HCT116 (cell line): ENCODE data around the gene ATP7B. TPM values are rescaled to one million over a fixed set of nuclear protein-coding genes. Genes with fewer than 3 reads are reported as not detected.

Experiments
- ATAC-seq: fragments of 200-7000 bp; cut with Tn5 transposase; 2 replicates; pipeline ENCODE4 v1.9.1; 2020; ENCODE audit warnings: mild to moderate bottlenecking, moderate library complexity
- BruUV-seq: library from RNA; stranded (reverse); fragments of 400-500 nt; replicated peaks from 2 replicates; lab custom pipeline; 2021; lab: Mats Ljungman, UMichigan
- CTCF ChIA-PET: fragments of 300-600 bp; sonication (Branson Sonifier 250); formaldehyde crosslinking; loops from one replicate; lab custom pipeline; 2021; ENCODE audit warnings: antibody characterized with exemption; lab: Charles Lee
- POLR2A ChIA-PET: fragments of 300-600, 350-600 bp; sonication (Branson Sonifier 250); formaldehyde crosslinking; loops from one replicate; lab custom pipeline; 2021; ENCODE audit warnings: antibody characterized with exemption; lab: Charles Lee
- RAD21 ChIA-PET, 2 experiments: fragments of 300-600 bp; sonication (Branson Sonifier 250); formaldehyde crosslinking; loops; one replicate each; lab custom pipeline; 2023; ENCODE audit warnings: low total read pairs in 2 of 2; ENCODE audit not compliant: uncharacterized antibody in 2 of 2, unreplicated experiment in 2 of 2, low non-redundant PET in 1 of 2; lab: Charles Lee
- DNase-seq: peaks from one replicate; pipeline ENCODE4 v3.0.0-alpha.2; 2010; ENCODE audit warnings: low read depth, low spot score
- H2AFZ ChIP-seq: fragments of 200-600 bp; shearing (Covaris generic), sonication (generic); 2 replicates; pipeline ENCODE4 v1.6.1; 2017; ENCODE audit warnings: low read depth, mixed run types, mixed read lengths, antibody characterized with exemption, low read length; ENCODE audit not compliant: poor library complexity, severe bottlenecking
- H3K27ac ChIP-seq: 2 replicates; pipeline ENCODE4 v1.5.1; 2012; ENCODE audit warnings: low read depth, low read length
- H3K27me3 ChIP-seq: fragments of 200-600 bp; sonication (generic); 2 replicates; pipeline ENCODE4 v1.6.1; 2016; ENCODE audit warnings: mixed run types, low read length, mixed read lengths; ENCODE audit not compliant: insufficient read depth
- H3K36me3 ChIP-seq, 2 experiments: fragments of 200-500 bp in 1 of 2; fragments of 200-600 bp in 1 of 2; sonication (Bioruptor generic) in 1 of 2; sonication (generic) in 1 of 2; 2 replicates each; pipeline versions ENCODE4 v1.5.1 to v1.6.1; 2014 to 2016; ENCODE audit warnings: low read length in 2 of 2, inconsistent platforms in 1 of 2, mixed read lengths in 1 of 2, mixed run types in 1 of 2; ENCODE audit not compliant: insufficient read depth in 2 of 2, control insufficient read depth in 1 of 2
- H3K4me1 ChIP-seq, 2 experiments: fragments of 200-600 bp in 1 of 2; sonication (generic) in 1 of 2; 2 replicates each; pipeline versions ENCODE4 v1.5.1 to v1.6.1; 2012 to 2017; ENCODE audit warnings: low read length in 2 of 2, inconsistent platforms in 1 of 2, mild to moderate bottlenecking in 1 of 2, mixed read lengths in 1 of 2, mixed run types in 1 of 2, moderate library complexity in 1 of 2; ENCODE audit not compliant: insufficient read depth in 2 of 2, control insufficient read depth in 1 of 2
- H3K4me2 ChIP-seq: fragments of 200-600 bp; sonication (generic); 2 replicates; pipeline ENCODE4 v1.6.1; 2017; ENCODE audit warnings: mixed run types, low read length, mixed read lengths
- H3K4me3 ChIP-seq, 2 experiments: fragments of 200-600 bp in 1 of 2; sonication (generic) in 1 of 2; replicated peaks in 1 of 2; 2 replicates each; pipeline ENCODE4 v1.5.1; 2011 to 2016; ENCODE audit warnings: low read length in 2 of 2, control low read depth in 1 of 2, low read depth in 1 of 2, mild to moderate bottlenecking in 1 of 2, mixed read lengths in 1 of 2, mixed run types in 1 of 2
- H3K79me2 ChIP-seq: fragments of 200-600 bp; sonication (generic); 2 replicates; pipeline ENCODE4 v1.6.1; 2017; ENCODE audit warnings: mild to moderate bottlenecking, mixed run types, low read length, moderate library complexity, mixed read lengths; ENCODE audit not compliant: insufficient read depth
- H3K9ac ChIP-seq: fragments of 200-600 bp; sonication (generic); 2 replicates; pipeline ENCODE4 v1.6.1; 2016; ENCODE audit warnings: low read length, mixed read lengths
- H3K9me2 ChIP-seq: fragments of 200-600 bp; sonication (generic), shearing (Covaris generic); 2 replicates; pipeline ENCODE4 v1.6.1; 2017; ENCODE audit warnings: mixed run types, mild to moderate bottlenecking, moderate library complexity; ENCODE audit not compliant: insufficient read depth
- H3K9me3 ChIP-seq, 2 experiments: fragments of 200-500 bp in 1 of 2; fragments of 200-600 bp in 1 of 2; sonication (Bioruptor generic) in 1 of 2; sonication (generic) in 1 of 2; 2 replicates each; pipeline ENCODE4 v1.6.1; 2014 to 2017; ENCODE audit warnings: low read length in 2 of 2, mixed read lengths in 2 of 2, inconsistent platforms in 1 of 2, low read depth in 1 of 2, mild to moderate bottlenecking in 1 of 2, mixed run types in 1 of 2, moderate library complexity in 1 of 2; ENCODE audit not compliant: control insufficient read depth in 1 of 2, insufficient read depth in 1 of 2
- H4K20me1 ChIP-seq: fragments of 200-600 bp; sonication (generic), shearing (Covaris generic); 2 replicates; pipeline ENCODE4 v1.6.1; 2017; ENCODE audit warnings: mixed run types, mild to moderate bottlenecking, moderate library complexity; ENCODE audit not compliant: insufficient read depth
- CBX3 ChIP-seq: IDR thresholded peaks from 2 replicates; pipeline ENCODE4 v1.6.1; 2012; ENCODE audit warnings: low read depth
- CEBPB ChIP-seq: IDR thresholded peaks from 2 replicates; pipeline ENCODE4 v1.6.1; 2012; ENCODE audit warnings: low read depth
- EGR1 ChIP-seq: IDR thresholded peaks from 2 replicates; pipeline ENCODE4 v1.6.1; 2012; ENCODE audit warnings: low read depth
- ELF1 ChIP-seq: IDR thresholded peaks from 2 replicates; pipeline ENCODE4 v1.6.1; 2012; ENCODE audit warnings: low read depth, borderline replicate concordance
- EZH2 ChIP-seq: fragments of 200-600 bp; sonication (generic); IDR thresholded peaks from 2 replicates; pipeline ENCODE4 v1.6.1; 2017; ENCODE audit warnings: antibody characterized with exemption, mixed run types
- EZH2phosphoT487 ChIP-seq: fragments of 200-600 bp; IDR thresholded peaks from 2 replicates; pipeline ENCODE4 v1.6.1; 2018; ENCODE audit warnings: antibody characterized with exemption, borderline replicate concordance
- FOSL1 ChIP-seq: IDR thresholded peaks from 2 replicates; pipeline ENCODE4 v1.6.1; 2012; ENCODE audit warnings: low read depth
- JUND ChIP-seq: IDR thresholded peaks from 2 replicates; pipeline ENCODE4 v1.6.1; 2012
- POLR2A ChIP-seq: IDR thresholded peaks from 2 replicates; pipeline ENCODE4 v1.7.0; 2011; ENCODE audit warnings: borderline replicate concordance; ENCODE audit not compliant: insufficient read depth, insufficient read length; ENCODE audit errors: extremely low read depth
- POLR2AphosphoS5 ChIP-seq: IDR thresholded peaks from 2 replicates; pipeline ENCODE4 v1.6.1; 2011; ENCODE audit warnings: mild to moderate bottlenecking, low read depth, low read length, moderate library complexity
- RAD21 ChIP-seq: IDR thresholded peaks from 2 replicates; pipeline ENCODE4 v1.6.1; 2012; ENCODE audit warnings: low read depth, mild to moderate bottlenecking
- SIN3A ChIP-seq: IDR thresholded peaks from 2 replicates; pipeline ENCODE4 v1.6.1; 2012; ENCODE audit warnings: low read depth
- SRF ChIP-seq: IDR thresholded peaks from 2 replicates; pipeline ENCODE4 v1.6.1; 2012; ENCODE audit warnings: low read depth
- TCF7L2 ChIP-seq: IDR thresholded peaks from 2 replicates; pipeline ENCODE4 v1.7.0; 2011; ENCODE audit warnings: borderline replicate concordance, inconsistent platforms; ENCODE audit not compliant: insufficient read depth, insufficient read length; ENCODE audit errors: extremely low read depth
- ZNF274 ChIP-seq: fragments of 200-500 bp; sonication (Bioruptor generic); IDR thresholded peaks from 2 replicates; pipeline ENCODE4 v1.6.1; 2014; ENCODE audit warnings: mild to moderate bottlenecking, low read depth, low read length, inconsistent platforms
- intact Hi-C: fragments of 100-400 bp; cut with micrococcal nuclease; formaldehyde crosslinking; loops from 2 replicates; pipeline ENCODE4 v1.10.0; 2022
- total RNA-seq: library from RNA; stranded (reverse); gene quantifications from one replicate; pipeline ENCODE4 v1.2.1, GENCODE V29; 2021; ENCODE audit not compliant: unreplicated experiment
- TF ChIP-seq, protein P1 (sequence below): IDR thresholded peaks from 2 replicates; pipeline ENCODE4 v1.6.1; 2012
- TF ChIP-seq, protein P2 (sequence below), 3 experiments: fragments of 200-600 bp in 1 of 3; sonication (generic) in 1 of 3; IDR thresholded peaks in 2 of 3; conservative IDR thresholded peaks in 1 of 3; 2 replicates each; pipeline ENCODE4 v1.5.1; 2012 to 2017; ENCODE audit warnings: low read depth in 2 of 3, low read length in 2 of 3, antibody characterized with exemption in 1 of 3, borderline replicate concordance in 1 of 3, control low read depth in 1 of 3, mild to moderate bottlenecking in 1 of 3, mixed read lengths in 1 of 3, mixed run types in 1 of 3, moderate library complexity in 1 of 3; ENCODE audit not compliant: insufficient read depth in 1 of 3
- TF ChIP-seq, protein P3 (sequence below): IDR thresholded peaks from 2 replicates; pipeline ENCODE4 v1.6.1; 2012; ENCODE audit warnings: low read depth
- TF ChIP-seq, protein P4 (sequence below): IDR thresholded peaks from 2 replicates; pipeline ENCODE4 v1.6.1; 2011; ENCODE audit warnings: mild to moderate bottlenecking, low read length, moderate library complexity; ENCODE audit not compliant: insufficient replicate concordance; ENCODE audit errors: extremely low read depth

The ATP7B gene
- total RNA-seq, 1 experiment from 2014 or later: 10.3 TPM

DNA sequence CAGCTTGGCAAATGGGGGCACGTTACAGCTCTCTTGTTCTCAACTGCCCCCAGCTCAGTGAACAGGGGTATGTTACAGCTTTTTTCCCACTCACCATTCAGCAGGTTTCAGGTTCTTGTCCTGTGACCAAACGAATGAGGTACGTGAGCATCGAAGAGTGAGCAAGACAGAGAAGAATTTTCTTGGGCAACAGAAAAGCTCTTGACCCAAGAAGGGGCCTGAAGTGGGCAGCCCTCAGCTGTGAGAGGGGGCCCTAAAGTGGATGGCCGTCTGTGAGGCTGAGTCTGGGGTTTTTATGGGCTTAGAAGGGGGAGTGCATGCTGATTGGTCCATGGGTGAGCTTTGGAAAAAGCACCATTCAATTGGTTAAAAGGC, 128.0 kb downstream of the ATP7B start:
- ATAC-seq (no peak), DNase-seq (no peak)
- CTCF ChIA-PET: no interaction called here
- no peaks in the 10 kb centered on the region for H3K4me1 ChIP-seq
- POLR2A ChIA-PET: no interaction called here
- H3K79me2 ChIP-seq: no peaks in the 10 kb centered on the region
- H3K4me2 ChIP-seq: no peak overlapping the region
- no peak overlapping the region for H3K9ac ChIP-seq
- H3K9me2 ChIP-seq: no peaks in the 10 kb centered on the region
- H3K36me3 ChIP-seq: no peaks in the 10 kb centered on the region
- H3K4me3 ChIP-seq: no peak overlapping the region
- intact Hi-C loops: no loop called here
- H4K20me1 ChIP-seq: no peaks in the 10 kb centered on the region
- H3K27me3 ChIP-seq: no peaks in the 10 kb centered on the region
- H2AFZ ChIP-seq: no peak overlapping the region
- BruUV-seq: no TSS peak
- H3K27ac ChIP-seq: no peak overlapping the region
- RAD21 ChIA-PET: no interaction called here
- no peaks in the 10 kb centered on the region for H3K9me3 ChIP-seq
- TF ChIP-seq FOSL1 (no peak), SRF (no peak), SIN3A (no peak), ELF1 (no peak), POLR2A (no peak), EGR1 (no peak), CBX3 (no peak), CEBPB (no peak), ZNF274 (no peak), RAD21 (no peak), TCF7L2 (no peak), JUND (no peak), POLR2AphosphoS5 (no peak), EZH2 (no peak), EZH2phosphoT487 (no peak)
- TF ChIP-seq, protein P1, sequence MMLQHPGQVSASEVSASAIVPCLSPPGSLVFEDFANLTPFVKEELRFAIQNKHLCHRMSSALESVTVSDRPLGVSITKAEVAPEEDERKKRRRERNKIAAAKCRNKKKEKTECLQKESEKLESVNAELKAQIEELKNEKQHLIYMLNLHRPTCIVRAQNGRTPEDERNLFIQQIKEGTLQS: no peak
- TF ChIP-seq, protein P2, sequence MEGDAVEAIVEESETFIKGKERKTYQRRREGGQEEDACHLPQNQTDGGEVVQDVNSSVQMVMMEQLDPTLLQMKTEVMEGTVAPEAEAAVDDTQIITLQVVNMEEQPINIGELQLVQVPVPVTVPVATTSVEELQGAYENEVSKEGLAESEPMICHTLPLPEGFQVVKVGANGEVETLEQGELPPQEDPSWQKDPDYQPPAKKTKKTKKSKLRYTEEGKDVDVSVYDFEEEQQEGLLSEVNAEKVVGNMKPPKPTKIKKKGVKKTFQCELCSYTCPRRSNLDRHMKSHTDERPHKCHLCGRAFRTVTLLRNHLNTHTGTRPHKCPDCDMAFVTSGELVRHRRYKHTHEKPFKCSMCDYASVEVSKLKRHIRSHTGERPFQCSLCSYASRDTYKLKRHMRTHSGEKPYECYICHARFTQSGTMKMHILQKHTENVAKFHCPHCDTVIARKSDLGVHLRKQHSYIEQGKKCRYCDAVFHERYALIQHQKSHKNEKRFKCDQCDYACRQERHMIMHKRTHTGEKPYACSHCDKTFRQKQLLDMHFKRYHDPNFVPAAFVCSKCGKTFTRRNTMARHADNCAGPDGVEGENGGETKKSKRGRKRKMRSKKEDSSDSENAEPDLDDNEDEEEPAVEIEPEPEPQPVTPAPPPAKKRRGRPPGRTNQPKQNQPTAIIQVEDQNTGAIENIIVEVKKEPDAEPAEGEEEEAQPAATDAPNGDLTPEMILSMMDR (IDR thresholded peaks at IDR 0.05 in 2 of 3, conservative IDR thresholded peaks at IDR 0.05 in 1 of 3; ENCODE audit: borderline replicate concordance in 1 of 3, insufficient read depth in 1 of 3, low read depth in 2 of 3, low read length in 2 of 3): no peak
- TF ChIP-seq, protein P3, sequence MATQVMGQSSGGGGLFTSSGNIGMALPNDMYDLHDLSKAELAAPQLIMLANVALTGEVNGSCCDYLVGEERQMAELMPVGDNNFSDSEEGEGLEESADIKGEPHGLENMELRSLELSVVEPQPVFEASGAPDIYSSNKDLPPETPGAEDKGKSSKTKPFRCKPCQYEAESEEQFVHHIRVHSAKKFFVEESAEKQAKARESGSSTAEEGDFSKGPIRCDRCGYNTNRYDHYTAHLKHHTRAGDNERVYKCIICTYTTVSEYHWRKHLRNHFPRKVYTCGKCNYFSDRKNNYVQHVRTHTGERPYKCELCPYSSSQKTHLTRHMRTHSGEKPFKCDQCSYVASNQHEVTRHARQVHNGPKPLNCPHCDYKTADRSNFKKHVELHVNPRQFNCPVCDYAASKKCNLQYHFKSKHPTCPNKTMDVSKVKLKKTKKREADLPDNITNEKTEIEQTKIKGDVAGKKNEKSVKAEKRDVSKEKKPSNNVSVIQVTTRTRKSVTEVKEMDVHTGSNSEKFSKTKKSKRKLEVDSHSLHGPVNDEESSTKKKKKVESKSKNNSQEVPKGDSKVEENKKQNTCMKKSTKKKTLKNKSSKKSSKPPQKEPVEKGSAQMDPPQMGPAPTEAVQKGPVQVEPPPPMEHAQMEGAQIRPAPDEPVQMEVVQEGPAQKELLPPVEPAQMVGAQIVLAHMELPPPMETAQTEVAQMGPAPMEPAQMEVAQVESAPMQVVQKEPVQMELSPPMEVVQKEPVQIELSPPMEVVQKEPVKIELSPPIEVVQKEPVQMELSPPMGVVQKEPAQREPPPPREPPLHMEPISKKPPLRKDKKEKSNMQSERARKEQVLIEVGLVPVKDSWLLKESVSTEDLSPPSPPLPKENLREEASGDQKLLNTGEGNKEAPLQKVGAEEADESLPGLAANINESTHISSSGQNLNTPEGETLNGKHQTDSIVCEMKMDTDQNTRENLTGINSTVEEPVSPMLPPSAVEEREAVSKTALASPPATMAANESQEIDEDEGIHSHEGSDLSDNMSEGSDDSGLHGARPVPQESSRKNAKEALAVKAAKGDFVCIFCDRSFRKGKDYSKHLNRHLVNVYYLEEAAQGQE: no peak
- TF ChIP-seq, protein P4, sequence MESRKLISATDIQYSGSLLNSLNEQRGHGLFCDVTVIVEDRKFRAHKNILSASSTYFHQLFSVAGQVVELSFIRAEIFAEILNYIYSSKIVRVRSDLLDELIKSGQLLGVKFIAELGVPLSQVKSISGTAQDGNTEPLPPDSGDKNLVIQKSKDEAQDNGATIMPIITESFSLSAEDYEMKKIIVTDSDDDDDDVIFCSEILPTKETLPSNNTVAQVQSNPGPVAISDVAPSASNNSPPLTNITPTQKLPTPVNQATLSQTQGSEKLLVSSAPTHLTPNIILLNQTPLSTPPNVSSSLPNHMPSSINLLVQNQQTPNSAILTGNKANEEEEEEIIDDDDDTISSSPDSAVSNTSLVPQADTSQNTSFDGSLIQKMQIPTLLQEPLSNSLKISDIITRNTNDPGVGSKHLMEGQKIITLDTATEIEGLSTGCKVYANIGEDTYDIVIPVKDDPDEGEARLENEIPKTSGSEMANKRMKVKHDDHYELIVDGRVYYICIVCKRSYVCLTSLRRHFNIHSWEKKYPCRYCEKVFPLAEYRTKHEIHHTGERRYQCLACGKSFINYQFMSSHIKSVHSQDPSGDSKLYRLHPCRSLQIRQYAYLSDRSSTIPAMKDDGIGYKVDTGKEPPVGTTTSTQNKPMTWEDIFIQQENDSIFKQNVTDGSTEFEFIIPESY: no peak
